VCaP (cell line): ENCODE data around the gene CLDN22.

Experiments used
- H3K27ac ChIP-seq: fragments of 450-650 bp; 2 replicates; pipeline ENCODE4 v1.5.1; 2017
- TF ChIP-seq, protein P1 (sequence below): fragments of 450-650 bp; conservative IDR thresholded peaks from 2 replicates; pipeline ENCODE4 v1.5.1; 2017; ENCODE audit warnings: mild to moderate bottlenecking, moderate library complexity

Gene CLDN22

DNA sequence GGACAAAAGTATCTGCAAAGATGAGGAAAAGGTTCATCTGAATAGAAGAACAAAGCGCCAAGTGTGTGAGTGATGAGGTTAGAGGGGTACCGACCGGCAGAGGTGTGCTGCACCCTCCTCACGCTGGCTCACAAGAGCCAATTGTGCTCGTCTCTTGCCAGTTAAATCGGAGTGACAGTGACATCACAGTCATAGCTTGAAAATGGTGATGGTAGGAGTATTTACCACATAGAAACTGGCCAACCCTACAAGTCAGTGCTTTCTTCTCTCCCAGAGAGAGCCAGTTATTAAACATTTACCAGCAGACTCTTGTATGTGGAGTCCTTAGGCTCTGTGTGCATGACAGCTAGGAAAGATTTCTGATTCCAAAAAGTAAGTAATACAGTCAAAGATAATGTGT is 32.4 kb downstream of the CLDN22 start:
- TF ChIP-seq, protein P1, sequence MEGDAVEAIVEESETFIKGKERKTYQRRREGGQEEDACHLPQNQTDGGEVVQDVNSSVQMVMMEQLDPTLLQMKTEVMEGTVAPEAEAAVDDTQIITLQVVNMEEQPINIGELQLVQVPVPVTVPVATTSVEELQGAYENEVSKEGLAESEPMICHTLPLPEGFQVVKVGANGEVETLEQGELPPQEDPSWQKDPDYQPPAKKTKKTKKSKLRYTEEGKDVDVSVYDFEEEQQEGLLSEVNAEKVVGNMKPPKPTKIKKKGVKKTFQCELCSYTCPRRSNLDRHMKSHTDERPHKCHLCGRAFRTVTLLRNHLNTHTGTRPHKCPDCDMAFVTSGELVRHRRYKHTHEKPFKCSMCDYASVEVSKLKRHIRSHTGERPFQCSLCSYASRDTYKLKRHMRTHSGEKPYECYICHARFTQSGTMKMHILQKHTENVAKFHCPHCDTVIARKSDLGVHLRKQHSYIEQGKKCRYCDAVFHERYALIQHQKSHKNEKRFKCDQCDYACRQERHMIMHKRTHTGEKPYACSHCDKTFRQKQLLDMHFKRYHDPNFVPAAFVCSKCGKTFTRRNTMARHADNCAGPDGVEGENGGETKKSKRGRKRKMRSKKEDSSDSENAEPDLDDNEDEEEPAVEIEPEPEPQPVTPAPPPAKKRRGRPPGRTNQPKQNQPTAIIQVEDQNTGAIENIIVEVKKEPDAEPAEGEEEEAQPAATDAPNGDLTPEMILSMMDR = no peak
- no peak overlapping the region for H3K27ac ChIP-seq

DNA sequence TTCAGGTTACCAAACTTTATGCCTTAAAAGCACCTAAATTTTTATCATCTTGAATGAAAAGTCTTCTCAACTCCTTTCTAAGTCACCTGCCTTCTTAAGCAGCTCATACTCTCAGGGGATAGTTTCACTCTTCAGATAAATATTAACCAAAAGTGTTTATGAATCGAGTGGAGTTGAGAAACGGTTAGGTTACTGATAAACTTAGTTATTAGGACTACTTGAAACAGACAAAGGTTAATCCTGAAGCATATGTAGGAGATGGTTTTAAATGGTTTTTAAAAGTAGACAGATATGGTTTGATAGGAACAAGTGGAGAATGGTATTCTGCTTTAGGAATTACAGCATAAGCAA is 32.8 kb downstream of the CLDN22 start:
- H3K27ac ChIP-seq = no peak overlapping the region
- TF ChIP-seq, protein P1 = no peak

DNA sequence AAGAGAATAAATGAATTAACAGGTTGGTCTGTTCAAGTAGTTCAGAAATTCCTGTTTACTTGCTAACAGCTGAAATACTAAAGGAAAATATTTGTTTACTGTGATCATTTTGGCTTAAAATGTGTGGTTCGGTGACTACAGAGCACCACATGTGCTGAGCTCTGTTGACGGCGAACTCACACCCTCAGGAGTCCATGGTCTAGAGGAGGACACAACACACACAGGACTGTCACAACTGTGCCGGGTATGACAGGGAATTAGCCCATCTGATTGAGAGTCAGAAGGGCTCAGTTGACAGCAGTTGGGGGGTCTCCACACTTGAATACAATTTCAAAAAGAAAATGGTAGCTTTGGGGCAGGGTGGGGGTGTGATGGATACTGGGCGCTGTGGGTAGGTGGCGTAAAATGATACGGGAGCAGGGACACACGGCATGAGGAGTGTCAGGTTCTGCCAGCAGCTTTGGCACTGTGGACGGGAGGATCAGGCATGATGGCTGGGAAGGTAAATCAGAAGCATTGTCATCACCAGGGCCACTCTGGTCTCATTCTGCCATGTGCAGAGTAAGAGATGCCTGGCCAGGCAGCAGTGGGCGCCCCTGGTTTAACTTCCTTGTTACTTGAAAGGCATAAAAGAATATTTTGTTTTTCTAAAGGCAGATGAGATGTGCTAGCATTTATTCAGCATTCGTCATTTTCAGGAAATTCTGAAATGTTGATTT is 33.3 kb downstream of the CLDN22 start:
- no peak overlapping the region for H3K27ac ChIP-seq
- TF ChIP-seq, protein P1 = no peak

DNA sequence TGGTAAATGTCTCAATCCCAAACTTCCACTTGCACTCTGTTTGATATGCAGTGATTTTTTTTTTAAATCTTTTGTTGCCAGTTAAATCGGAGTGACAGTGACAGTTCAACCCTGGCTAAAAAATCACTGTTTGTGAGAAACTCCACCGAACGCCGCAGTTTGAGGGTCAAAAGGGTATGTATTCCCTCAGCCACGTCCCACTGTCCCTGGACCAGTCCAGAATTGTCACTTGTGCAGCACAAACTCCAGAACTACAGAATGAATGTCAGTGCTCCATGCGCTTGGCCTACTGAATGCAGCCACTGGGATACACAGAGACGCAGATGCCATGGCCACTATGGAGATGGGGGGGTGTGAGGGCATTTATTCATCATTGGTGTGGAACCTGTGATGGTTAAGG is 34.2 kb downstream of the CLDN22 start:
- TF ChIP-seq, protein P1 = no peak
- H3K27ac ChIP-seq = no peak overlapping the region

DNA sequence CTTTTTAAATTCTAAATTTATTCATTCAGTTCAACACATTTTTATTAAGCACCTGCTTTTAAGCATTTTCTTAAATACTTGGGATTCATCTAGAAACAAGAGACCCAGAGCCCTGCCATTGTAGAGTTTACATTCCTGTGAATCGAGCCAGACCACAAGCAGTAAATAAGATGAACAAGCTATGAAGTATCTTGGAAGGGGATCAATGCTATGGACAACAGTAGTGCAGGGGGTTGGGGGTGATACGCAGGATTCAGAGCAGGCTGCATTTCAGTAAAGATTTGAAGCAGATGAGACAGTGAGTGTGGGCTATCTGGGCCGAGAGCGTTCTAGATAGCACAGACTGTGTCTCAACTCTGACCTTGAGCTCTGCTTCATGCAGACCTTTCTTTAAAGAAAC is 35.1 kb downstream of the CLDN22 start:
- no peak overlapping the region for H3K27ac ChIP-seq
- TF ChIP-seq, protein P1 = no peak

DNA sequence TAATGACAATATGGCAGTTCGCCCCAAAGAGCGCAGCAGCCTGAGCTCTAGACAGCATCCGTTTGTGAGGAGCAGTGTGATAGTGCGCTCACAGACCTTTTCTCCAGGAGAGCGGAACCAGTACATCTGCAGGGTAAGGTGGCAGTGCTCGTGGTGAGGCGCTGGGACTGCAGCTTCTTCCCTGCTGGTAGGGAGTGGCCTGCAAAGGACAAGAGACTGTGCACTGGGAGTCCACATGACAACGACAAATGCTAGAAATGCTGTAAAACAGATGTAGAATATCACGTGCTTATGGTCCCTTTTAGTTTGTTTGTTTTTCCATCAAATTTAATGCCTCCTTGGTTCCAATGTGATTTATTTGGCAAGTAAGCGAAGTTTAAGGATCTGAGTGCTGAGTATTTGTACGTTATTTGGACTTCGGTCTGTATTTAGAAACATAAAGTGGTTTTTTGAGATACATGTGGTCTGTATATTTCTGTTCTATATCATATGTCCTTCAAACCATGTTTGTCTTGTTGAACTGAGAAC is 35.8 kb downstream of the CLDN22 start:
- no peak overlapping the region for H3K27ac ChIP-seq
- TF ChIP-seq, protein P1 = no peak

DNA sequence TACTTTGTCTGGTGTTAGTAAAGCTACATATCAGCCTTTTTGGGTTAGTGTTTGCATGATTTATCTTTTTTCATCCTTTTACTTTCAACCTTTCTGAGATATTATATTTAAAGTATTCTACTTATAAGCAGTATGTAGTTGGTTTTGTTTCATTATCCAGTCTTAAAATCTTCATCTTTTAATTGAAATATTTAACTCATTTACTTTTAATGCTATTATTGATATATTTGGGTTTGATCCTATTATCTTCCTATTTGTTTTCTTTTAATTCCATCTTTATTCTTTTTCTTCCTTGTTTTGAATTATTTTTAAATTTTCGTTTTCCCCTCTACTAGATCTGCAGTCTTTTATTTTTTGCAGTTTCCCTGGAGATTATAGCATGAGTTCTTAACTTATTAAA is 44.0 kb downstream of the CLDN22 start:
- no peak overlapping the region for H3K27ac ChIP-seq
- TF ChIP-seq, protein P1 = no peak
